HFFc6 (cell line): ENCODE measurements around the gene SLC45A3. TPM values are rescaled to one million over a fixed set of nuclear protein-coding genes. Genes with fewer than 3 reads are reported as not detected.

ENCODE experiments used
- DNase-seq: peaks from one replicate; pipeline ENCODE4 v3.0.0-alpha.2; 2018
- H3K27ac Mint-ChIP-seq: 2 replicates; pipeline ENCODE4 v1.8.0; 2020; ENCODE audit warnings: mild to moderate bottlenecking, mixed read lengths
- H3K27me3 Mint-ChIP-seq: 2 replicates; pipeline ENCODE4 v1.8.0; 2021; ENCODE audit warnings: mild to moderate bottlenecking, moderate library complexity, mixed read lengths; ENCODE audit not compliant: insufficient read depth
- H3K36me3 Mint-ChIP-seq: 2 replicates; pipeline ENCODE4 v1.8.0; 2021; ENCODE audit warnings: low read depth, mixed read lengths
- H3K4me1 Mint-ChIP-seq: 2 replicates; pipeline ENCODE4 v1.8.0; 2020; ENCODE audit warnings: low read depth, mixed read lengths
- H3K4me3 Mint-ChIP-seq: 2 replicates; pipeline ENCODE4 v1.8.0; 2020; ENCODE audit warnings: mild to moderate bottlenecking, moderate library complexity, mixed read lengths
- H3K9me3 Mint-ChIP-seq: 2 replicates; pipeline ENCODE4 v1.8.0; 2020; ENCODE audit warnings: mild to moderate bottlenecking, mixed read lengths
- CTCF ChIP-seq: fragments of 200-600 bp; sonication (generic); IDR thresholded peaks from 2 replicates; pipeline ENCODE4 v1.5.0; 2021; ENCODE audit warnings: antibody characterized with exemption, mild to moderate bottlenecking
- total RNA-seq, 6 experiments: library from RNA; stranded (reverse); fragmentation: NEBNext Ultra II Directional; extraction: Animal tissue kit (Norgen Biotek cat#: 25700); gene quantifications; 2 replicates in 1 of 6; 3 replicates in 5 of 6; pipeline ENCODE4 v1.2.3, GENCODE V29; 2021

The SLC45A3 gene
- total RNA-seq, 6 experiments from 2014 or later: 1.1 to 2.4 (median 1.4) TPM

- Mint-ChIP-seq H3K36me3 (no peaks in the 10 kb centered on the region), H3K4me3 (no peak overlapping the region), H3K4me1 (peaks cover 10% of the 10 kb centered on the region), H3K27me3 (peaks cover 8% of the 10 kb centered on the region; the same call in 1 of the 2 replicates), H3K9me3 (no peaks in the 10 kb centered on the region), H3K27ac (no peak overlapping the region)
- no peak for TF ChIP-seq CTCF
- DNase-seq: no peak
Measured at GRCh38 chr1:205668951-205669340, 11.4 kb downstream of the SLC45A3 start.

GRCh38 chr1:205667909-205668643 is 12.2 kb downstream of the SLC45A3 start:
- Mint-ChIP-seq H3K27me3 (peaks cover 8% of the 10 kb centered on the region; the same call in 1 of the 2 replicates), H3K36me3 (no peaks in the 10 kb centered on the region), H3K4me1 (peaks cover 10% of the 10 kb centered on the region), H3K4me3 (no peak overlapping the region), H3K27ac (no peak overlapping the region), H3K9me3 (no peaks in the 10 kb centered on the region)
- DNase-seq: no peak
- no peak for TF ChIP-seq CTCF

GRCh38 chr1:205666372-205667166 is 13.7 kb downstream of the SLC45A3 start:
- DNase-seq: no peak
- Mint-ChIP-seq H3K27me3 (peaks cover 10% of the 10 kb centered on the region; the same call in 1 of the 2 replicates), H3K9me3 (no peaks in the 10 kb centered on the region), H3K36me3 (no peaks in the 10 kb centered on the region), H3K4me3 (no peak overlapping the region), H3K4me1 (peaks cover 5% of the 10 kb centered on the region), H3K27ac (no peak overlapping the region)
- TF ChIP-seq CTCF: no peak

GRCh38 chr1:205665201-205666045 is 14.9 kb downstream of the SLC45A3 start:
- no peaks in the 10 kb centered on the region for H3K9me3 Mint-ChIP-seq
- no peak for TF ChIP-seq CTCF
- DNase-seq: no peak
- H3K27me3 Mint-ChIP-seq: peaks cover 10% of the 10 kb centered on the region; the same call in 1 of the 2 replicates
- H3K4me1 Mint-ChIP-seq: peaks cover 5% of the 10 kb centered on the region
- no peaks in the 10 kb centered on the region for H3K36me3 Mint-ChIP-seq
- H3K27ac Mint-ChIP-seq: no peak overlapping the region
- no peak overlapping the region for H3K4me3 Mint-ChIP-seq

GRCh38 chr1:205664399-205665017 is 15.8 kb downstream of the SLC45A3 start:
- H3K4me3 Mint-ChIP-seq: no peak overlapping the region

More at GRCh38 chr1:205664399-205665017, 15.8 kb downstream of the SLC45A3 start:
- no peak for TF ChIP-seq CTCF
- Mint-ChIP-seq H3K36me3 (no peaks in the 10 kb centered on the region), H3K4me1 (peaks cover 5% of the 10 kb centered on the region), H3K9me3 (no peaks in the 10 kb centered on the region), H3K27ac (no peak overlapping the region), H3K27me3 (peaks cover 10% of the 10 kb centered on the region; the same call in 1 of the 2 replicates)
- no peak for DNase-seq
